PFSK-1 (cell line): ENCODE data around the gene ADD2.

Source experiments
- FOXP2 ChIP-seq: optimal IDR thresholded peaks from 2 replicates; pipeline ENCODE3; 2011; ENCODE audit warnings: borderline replicate concordance, control low read depth, inconsistent platforms; ENCODE audit not compliant: insufficient read depth; ENCODE audit errors: extremely low read length, extremely low read depth
- POLR2AphosphoS5 ChIP-seq: IDR thresholded peaks from 2 replicates; pipeline ENCODE4 v1.6.1; 2012; ENCODE audit warnings: low read depth, mild to moderate bottlenecking, control low read depth, low read length, moderate library complexity
- REST ChIP-seq, 2 experiments: IDR thresholded peaks; 2 replicates each; pipeline versions ENCODE4 v1.6.1 to v1.8.0; 2011 to 2012; ENCODE audit warnings: low read depth in 2 of 2, low read length in 2 of 2, control low read depth in 1 of 2, inconsistent platforms in 1 of 2, mild to moderate bottlenecking in 1 of 2, moderate library complexity in 1 of 2; ENCODE audit not compliant: insufficient read depth in 1 of 2
- SIN3A ChIP-seq: IDR thresholded peaks from 2 replicates; pipeline ENCODE4 v1.6.1; 2012; ENCODE audit warnings: mild to moderate bottlenecking, low read length, moderate library complexity, borderline replicate concordance; ENCODE audit not compliant: insufficient read depth
- TAF1 ChIP-seq: IDR thresholded peaks from 2 replicates; pipeline ENCODE4 v1.6.1; 2012; ENCODE audit warnings: low read length, control low read depth, borderline replicate concordance; ENCODE audit not compliant: insufficient read depth

The ADD2 gene

DNA sequence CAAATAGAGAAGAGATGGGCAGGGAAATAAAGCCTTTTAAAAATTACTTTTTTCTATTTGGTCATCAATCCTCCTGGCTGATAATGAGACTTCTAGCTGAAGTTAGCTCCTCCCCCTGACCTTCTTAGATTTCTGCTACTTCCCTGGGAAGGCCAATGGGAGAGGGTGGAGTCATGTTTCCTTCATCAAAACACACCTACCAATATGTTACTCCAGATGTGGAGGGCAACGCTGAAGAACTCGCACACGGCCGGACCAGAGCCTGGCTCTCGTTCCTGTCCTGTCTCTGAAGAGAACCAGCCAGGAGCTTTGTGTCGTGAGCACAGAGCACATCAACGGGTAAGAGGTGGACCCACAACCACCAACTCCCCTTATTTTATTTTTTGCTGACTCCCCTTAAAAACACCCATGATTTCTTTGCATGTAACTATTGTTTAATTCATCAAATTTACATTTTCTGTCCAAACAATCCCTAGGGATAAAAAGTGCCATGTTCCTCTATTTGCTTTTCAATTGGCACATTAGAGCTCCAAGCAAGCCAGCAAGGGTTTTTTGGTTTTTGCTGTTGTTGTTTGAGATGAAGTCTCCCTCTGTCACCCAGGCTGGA lies 94.9 kb downstream of the ADD2 start:
- TF ChIP-seq FOXP2: no peak
- no peak for TF ChIP-seq SIN3A
- TF ChIP-seq POLR2AphosphoS5: no peak
- no peak for TF ChIP-seq TAF1
- TF ChIP-seq REST (IDR thresholded peaks at IDR 0.05; ENCODE audit: insufficient read depth in 1 of 2, low read depth in 2 of 2, low read length in 2 of 2): no peak

DNA sequence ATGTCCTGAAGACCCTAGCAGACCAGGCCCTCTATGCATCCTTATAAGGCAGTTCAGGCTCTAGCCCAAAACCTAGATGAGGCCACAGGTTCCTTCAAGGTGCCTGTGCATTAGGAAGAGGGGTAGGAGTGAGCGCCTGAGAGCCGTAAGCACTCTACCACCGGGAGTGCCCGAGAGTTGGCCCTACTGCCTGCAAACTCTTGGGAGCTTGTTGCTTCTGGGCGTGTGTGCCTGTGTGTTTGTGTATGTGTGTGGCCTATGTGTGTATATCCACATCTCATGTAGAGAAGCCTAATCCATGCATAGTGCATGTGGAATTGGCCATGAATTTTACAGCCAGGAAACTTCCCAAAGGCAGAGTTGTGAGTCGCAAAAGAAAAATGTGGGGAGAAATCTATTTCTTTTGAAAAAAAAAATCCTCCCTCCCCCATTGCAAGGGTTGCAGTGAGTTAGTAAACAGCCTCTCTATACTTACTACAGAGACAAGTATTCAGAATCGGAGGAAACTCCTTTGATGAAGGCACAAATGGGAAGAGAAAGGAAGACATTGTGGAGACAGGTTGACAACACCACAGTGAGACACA lies 96.8 kb downstream of the ADD2 start:
- no peak for TF ChIP-seq REST (IDR thresholded peaks at IDR 0.05; ENCODE audit: insufficient read depth in 1 of 2, low read depth in 2 of 2, low read length in 2 of 2)
- TF ChIP-seq POLR2AphosphoS5: no peak
- TF ChIP-seq FOXP2: no peak
- no peak for TF ChIP-seq TAF1
- TF ChIP-seq SIN3A: no peak

DNA sequence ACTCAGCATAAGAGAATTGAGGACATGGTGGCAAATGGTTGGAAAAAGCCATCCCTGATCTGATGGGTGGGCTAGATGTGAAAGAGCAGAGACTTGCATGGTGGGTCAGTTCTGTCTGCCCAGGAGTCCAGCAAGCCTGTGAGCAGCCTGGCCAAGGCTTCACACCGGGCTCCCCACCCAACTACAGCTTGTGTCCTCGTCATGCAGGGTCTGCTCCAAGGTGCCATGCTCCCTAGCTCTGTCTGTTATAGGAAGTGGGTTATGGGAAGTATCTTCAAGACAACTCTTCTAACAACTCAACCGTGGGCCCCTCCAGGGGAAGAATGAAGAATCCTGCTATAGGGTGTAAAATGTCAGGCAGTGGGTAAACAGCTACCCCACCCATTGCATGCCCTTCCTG lies 97.4 kb downstream of the ADD2 start:
- TF ChIP-seq SIN3A (no peak), TAF1 (no peak), REST (IDR thresholded peaks at IDR 0.05; ENCODE audit: insufficient read depth in 1 of 2, low read depth in 2 of 2, low read length in 2 of 2) (no peak), FOXP2 (no peak), POLR2AphosphoS5 (no peak)

DNA sequence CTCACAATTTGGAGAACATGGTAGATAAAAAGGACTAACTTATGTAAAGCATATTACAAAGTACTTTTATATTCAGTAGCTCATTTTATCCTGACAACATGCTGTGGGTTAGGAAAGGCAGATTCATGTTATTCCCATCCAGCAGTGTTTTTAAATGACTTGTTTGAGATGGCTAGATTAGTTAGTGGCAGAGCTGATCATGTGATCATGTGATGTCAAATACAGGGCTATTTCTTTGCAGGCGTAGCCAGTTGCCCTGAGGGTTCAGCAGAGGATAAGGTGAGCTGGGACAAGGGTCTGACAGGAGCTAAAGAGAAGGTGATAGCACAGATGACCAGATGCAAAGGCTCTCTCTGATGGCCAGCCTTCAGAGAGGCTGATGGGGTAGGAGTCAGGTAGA lies 97.8 kb downstream of the ADD2 start:
- TF ChIP-seq FOXP2: no peak
- TF ChIP-seq REST (IDR thresholded peaks at IDR 0.05; ENCODE audit: insufficient read depth in 1 of 2, low read depth in 2 of 2, low read length in 2 of 2): no peak
- no peak for TF ChIP-seq TAF1
- TF ChIP-seq POLR2AphosphoS5: no peak
- TF ChIP-seq SIN3A: no peak
